Aorta (tissue), 5 donors: ENCODE results near the gene ZNF521. TPM values are rescaled to one million over a fixed set of nuclear protein-coding genes. Genes with fewer than 3 reads are reported as not detected.

ENCODE experiments used
- ATAC-seq: fragments of 200-7000 bp; cut with Tn5 transposase; one replicate; pipeline ENCODE4 v1.9.1; 2022; ENCODE audit warnings: moderate library complexity; ENCODE audit not compliant: low FRiP score
- DNase-seq, 2 donors: peaks; one replicate each; pipeline ENCODE4 v3.0.0-alpha.2; 2020
- H3K27ac ChIP-seq, 2 donors: one replicate each; pipeline ENCODE4 v1.5.1; 2013; ENCODE audit warnings: low read length in 2 of 2, mild to moderate bottlenecking in 2 of 2, moderate library complexity in 2 of 2, control low read depth in 1 of 2, inconsistent platforms in 1 of 2, low read depth in 1 of 2
- H3K27me3 ChIP-seq, 2 donors: one replicate each; pipeline ENCODE4 v1.6.1; 2013; ENCODE audit warnings: control low read depth in 1 of 2, low read length in 1 of 2, mild to moderate bottlenecking in 1 of 2, moderate library complexity in 1 of 2; ENCODE audit not compliant: insufficient read depth in 2 of 2, control insufficient read depth in 1 of 2
- H3K36me3 ChIP-seq, 2 donors: one replicate each; pipeline ENCODE4 v1.6.1; 2013; ENCODE audit warnings: control low read depth in 1 of 2, low read length in 1 of 2, mild to moderate bottlenecking in 1 of 2; ENCODE audit not compliant: insufficient read depth in 2 of 2, control insufficient read depth in 1 of 2
- H3K4me1 ChIP-seq, 2 donors: one replicate each; pipeline ENCODE4 v1.6.1; 2013; ENCODE audit warnings: low read length in 2 of 2, control low read depth in 1 of 2, mild to moderate bottlenecking in 1 of 2, moderate library complexity in 1 of 2; ENCODE audit not compliant: insufficient read depth in 2 of 2, control insufficient read depth in 1 of 2
- H3K4me3 ChIP-seq, 2 donors: one replicate each; pipeline ENCODE4 v1.5.1; 2013; ENCODE audit warnings: low read length in 2 of 2, control low read depth in 1 of 2, mild to moderate bottlenecking in 1 of 2
- H3K9me3 ChIP-seq: one replicate; pipeline ENCODE4 v1.6.1; 2013; ENCODE audit warnings: mild to moderate bottlenecking, low read length; ENCODE audit not compliant: control insufficient read depth
- WGBS, 2 donors: extraction: QIAGEN DNeasy Blood & Tissue Kit; methylation state at CpG; one replicate each; pipeline ENCODE4 v1.1.7; 2013; 5-methylcytosine and 5-hydroxymethylcytosine counted together
- intact Hi-C, 2 donors: fragments of 100-400 bp; cut with DNase I; formaldehyde crosslinking; loops; one replicate each; pipeline versions ENCODE4 v1.14.2 to v1.15.0; 2022
- polyA plus RNA-seq, 2 donors: library from polyadenylated mRNA; stranded (reverse); fragments of 200-250 nt; gene quantifications; one replicate each; pipeline ENCODE4 v1.2.3, GENCODE V29; 2013
- total RNA-seq, 2 donors: library from RNA; stranded (reverse); fragmentation: NEBNext Ultra II Directional; extraction: Animal tissue kit (Norgen Biotek cat#: 25700); gene quantifications; one replicate each; pipeline ENCODE4 v1.2.1, GENCODE V29; 2021
- donor health status: healthy with polysubstance abuse.
- donor health status: Bipolar disorder and iron deficiency.
- donor health status: DM: no; HTN: no; CAD: no.
- donor health status: DM: no; HTN: no; CAD: no.
- donor health status: DM: yes; HTN: yes; CAD: no.

The ZNF521 gene
- total and polyA plus RNA-seq, 4 donors: 0.84 to 88.7 (median 14.6) TPM

DNA sequence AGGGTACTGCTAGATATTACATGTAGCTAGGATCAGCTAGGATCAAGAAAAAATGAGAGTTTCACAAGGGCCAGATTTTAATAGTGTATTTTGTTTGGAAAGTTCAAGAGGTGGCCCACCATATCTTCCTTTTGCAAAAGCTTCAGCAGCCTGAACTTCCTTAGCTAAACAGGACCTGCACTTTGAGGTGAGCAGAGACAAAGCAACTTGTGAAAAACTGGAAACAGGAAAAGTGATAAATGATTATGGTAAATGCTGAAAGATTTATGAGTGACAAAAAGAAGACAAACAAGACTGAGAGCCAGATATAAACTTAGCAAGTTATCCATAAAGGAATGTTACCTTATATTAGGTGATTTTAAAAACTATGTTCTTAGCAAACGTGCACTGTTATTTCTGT is 123.6 kb downstream of the ZNF521 start:
- no peak overlapping the region for H3K27ac ChIP-seq
- ATAC-seq: no peak

DNA sequence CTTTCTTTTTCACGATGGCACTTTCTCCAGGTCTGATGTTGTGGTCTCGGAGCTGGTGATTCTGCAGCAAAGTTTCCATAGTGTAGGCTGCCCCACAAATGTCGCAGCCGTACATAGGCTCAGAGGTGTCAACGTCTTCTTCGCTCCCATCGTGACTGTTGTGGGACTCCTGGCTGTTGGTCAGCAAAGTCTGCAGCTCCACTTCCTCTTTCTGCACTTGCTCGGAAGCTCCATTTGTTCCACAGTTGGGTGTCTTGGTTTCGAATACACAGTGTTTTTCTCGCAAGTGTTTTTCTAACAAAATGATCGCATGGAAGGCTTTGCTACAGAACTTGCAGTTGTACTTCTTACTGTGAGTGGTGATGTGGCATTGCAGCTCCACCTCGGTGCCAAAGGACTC is 126.8 kb downstream of the ZNF521 start:
- no peaks in the 10 kb centered on the region for H3K36me3 ChIP-seq
- WGBS, 2 donors: 89 to 90% methylated on average over 12 of the region's 12 CpGs
- intact Hi-C loops: no loop called here
- H3K27me3 ChIP-seq: no peaks in the 10 kb centered on the region
- H3K9me3 ChIP-seq: no peaks in the 10 kb centered on the region
- DNase-seq: no peak
- no peak overlapping the region for H3K4me3 ChIP-seq
- ATAC-seq: no peak
- no peak overlapping the region for H3K27ac ChIP-seq
- peaks cover 0 to 3% of the 10 kb centered on the region in 2 donors for H3K4me1 ChIP-seq

More for the DNA sequence above, 123.6 kb downstream of the ZNF521 start:
- intact Hi-C loops: no loop called here
- H3K36me3 ChIP-seq: no peaks in the 10 kb centered on the region
- H3K9me3 ChIP-seq: no peaks in the 10 kb centered on the region
- WGBS, 2 donors: 89 to 93% methylated on average over 1 of the region's 1 CpG
- H3K4me1 ChIP-seq: peaks cover 3 to 4% of the 10 kb centered on the region in 2 donors
- H3K27me3 ChIP-seq: no peaks in the 10 kb centered on the region
- no peak for DNase-seq
- no peak overlapping the region for H3K4me3 ChIP-seq

DNA sequence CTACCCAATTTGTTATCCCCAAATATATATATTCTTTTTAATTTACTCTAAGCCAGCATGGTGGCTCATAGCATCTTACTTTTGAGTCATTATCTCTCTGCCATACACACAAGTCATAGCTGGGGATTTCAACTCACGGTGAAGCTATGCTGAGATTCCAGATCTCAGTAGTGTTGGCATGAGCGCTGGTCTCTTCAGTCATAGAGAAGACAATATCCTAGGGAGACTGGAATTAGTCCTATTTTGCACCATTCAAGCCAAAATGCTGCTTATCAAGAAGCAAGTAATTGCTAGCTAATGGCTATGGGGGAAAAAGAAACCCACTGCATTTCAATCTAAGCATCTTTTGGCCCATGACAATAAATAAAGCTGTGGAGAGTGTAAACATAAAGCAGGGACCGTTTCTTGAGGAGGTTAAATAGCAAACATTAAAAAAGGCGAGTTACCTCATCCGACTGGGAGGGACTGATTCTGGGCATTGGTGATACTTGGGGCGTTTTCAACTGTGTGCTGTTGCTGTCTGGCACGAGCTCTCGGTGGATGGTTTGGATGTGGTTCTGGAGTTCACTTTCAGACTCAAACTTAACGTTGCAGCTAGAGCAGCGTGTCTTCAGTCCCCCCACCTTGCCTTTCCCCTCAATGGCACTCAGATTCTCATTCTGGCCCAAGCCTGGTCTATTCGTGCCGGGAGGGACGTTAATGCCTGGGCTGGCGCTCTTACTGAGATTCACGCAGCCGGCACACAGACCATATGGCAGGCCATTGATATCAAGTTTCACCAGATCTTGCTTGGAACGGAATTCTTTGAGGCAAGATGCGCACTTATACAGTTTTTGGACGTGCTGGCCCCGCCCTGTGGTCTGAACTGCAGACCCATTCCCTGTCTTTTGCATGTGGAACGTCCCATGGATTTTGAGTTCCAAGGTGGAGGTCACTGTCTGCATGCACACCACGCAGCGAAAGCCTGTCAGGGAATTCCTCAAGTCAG is 127.8 kb downstream of the ZNF521 start:
- Histone ChIP-seq H3K27me3 (no peaks in the 10 kb centered on the region), H3K36me3 (no peaks in the 10 kb centered on the region), H3K4me3 (no peak overlapping the region), H3K27ac (no peak overlapping the region), H3K4me1 (no peaks in the 10 kb centered on the region), H3K9me3 (no peaks in the 10 kb centered on the region)
- WGBS, 2 donors: 86 to 88% methylated on average over 23 of the region's 23 CpGs
- intact Hi-C loops: no loop called here
- peak; percentile 58 for ATAC-seq
- peak in 1 of 2 donors; percentile 56 for DNase-seq

DNA sequence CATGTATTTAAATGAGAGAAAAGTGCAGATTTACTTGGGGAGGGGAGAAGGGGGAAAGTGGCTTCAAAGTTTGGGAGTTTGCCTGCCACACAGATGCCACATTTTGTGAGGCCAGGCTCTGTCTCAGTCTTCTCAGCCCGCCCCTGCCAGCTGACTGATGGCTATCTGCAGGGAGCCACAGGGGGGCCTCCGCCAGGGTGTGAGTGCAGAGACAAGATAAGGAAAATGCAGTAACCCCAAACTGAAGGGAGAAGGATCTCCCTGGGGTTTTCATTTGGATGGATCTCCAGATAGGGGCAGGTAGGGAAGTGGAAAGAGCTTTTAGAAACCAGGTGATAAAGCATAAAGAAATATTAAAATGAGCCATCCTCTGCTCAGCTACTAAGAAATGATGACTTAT is 128.8 kb downstream of the ZNF521 start:
- ATAC-seq: no peak
- H3K4me1 ChIP-seq: no peaks in the 10 kb centered on the region
- intact Hi-C loops: no loop called here
- no peak overlapping the region for H3K27ac ChIP-seq
- H3K27me3 ChIP-seq: no peaks in the 10 kb centered on the region
- no peaks in the 10 kb centered on the region for H3K9me3 ChIP-seq
- no peak for DNase-seq
- H3K36me3 ChIP-seq: no peaks in the 10 kb centered on the region
- H3K4me3 ChIP-seq: no peak overlapping the region
- WGBS, 2 donors: 83 to 89% methylated on average over 2 of the region's 2 CpGs

DNA sequence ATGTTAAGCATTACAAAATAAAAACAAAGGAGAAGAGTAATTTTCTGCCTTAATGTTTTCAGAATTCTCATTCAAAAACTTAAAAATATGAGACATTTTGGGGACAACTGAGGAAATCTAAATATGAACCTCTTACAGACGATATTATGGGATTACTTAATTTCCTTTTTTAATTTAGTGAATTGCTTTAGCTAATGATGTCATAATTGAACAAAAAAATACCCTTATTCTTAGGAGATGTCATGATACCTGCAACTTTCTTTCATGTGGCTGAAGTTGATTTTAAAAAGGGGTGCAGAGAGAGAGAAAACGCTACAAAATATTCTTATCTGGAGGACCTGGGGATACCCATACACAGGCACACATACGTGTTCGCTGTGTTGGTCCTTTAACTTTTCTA is 129.3 kb downstream of the ZNF521 start:
- ATAC-seq: no peak
- intact Hi-C loops: no loop called here
- WGBS, 2 donors: 91 to 93% methylated on average over 4 of the region's 4 CpGs

DNA sequence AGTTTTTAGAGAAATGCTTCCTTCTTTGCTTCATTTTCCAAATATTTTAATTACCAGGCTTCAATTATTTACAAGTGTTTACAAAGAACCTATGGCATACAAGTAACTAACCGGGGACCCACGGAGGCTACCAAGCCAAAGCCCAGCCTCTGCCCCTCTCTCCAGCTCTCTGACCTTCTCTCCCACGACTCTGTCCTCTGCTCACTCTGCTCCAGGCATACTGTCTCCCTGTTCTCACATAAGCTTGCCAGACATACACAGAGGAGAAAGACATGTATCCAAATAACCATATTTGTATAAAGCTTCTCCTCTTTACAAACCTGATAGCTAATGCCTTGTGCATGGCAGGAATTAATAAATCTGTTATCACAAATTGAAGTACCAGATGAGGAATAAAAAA is 141.3 kb downstream of the ZNF521 start:
- H3K36me3 ChIP-seq: no peaks in the 10 kb centered on the region
- H3K27ac ChIP-seq: no peak overlapping the region
- DNase-seq (no peak), ATAC-seq (no peak)
- H3K27me3 ChIP-seq: no peaks in the 10 kb centered on the region
- intact Hi-C loops: no loop called here
- WGBS, 2 donors: 75 to 76% methylated on average over 3 of the region's 3 CpGs
- no peaks in the 10 kb centered on the region for H3K9me3 ChIP-seq
- no peaks in the 10 kb centered on the region for H3K4me1 ChIP-seq
- H3K4me3 ChIP-seq: no peak overlapping the region

More for the DNA sequence above, 129.3 kb downstream of the ZNF521 start:
- H3K27me3 ChIP-seq: no peaks in the 10 kb centered on the region
- H3K27ac ChIP-seq: no peak overlapping the region
- no peaks in the 10 kb centered on the region for H3K4me1 ChIP-seq
- no peaks in the 10 kb centered on the region for H3K9me3 ChIP-seq
- H3K4me3 ChIP-seq: no peak overlapping the region
- DNase-seq: no peak
- no peaks in the 10 kb centered on the region for H3K36me3 ChIP-seq

DNA sequence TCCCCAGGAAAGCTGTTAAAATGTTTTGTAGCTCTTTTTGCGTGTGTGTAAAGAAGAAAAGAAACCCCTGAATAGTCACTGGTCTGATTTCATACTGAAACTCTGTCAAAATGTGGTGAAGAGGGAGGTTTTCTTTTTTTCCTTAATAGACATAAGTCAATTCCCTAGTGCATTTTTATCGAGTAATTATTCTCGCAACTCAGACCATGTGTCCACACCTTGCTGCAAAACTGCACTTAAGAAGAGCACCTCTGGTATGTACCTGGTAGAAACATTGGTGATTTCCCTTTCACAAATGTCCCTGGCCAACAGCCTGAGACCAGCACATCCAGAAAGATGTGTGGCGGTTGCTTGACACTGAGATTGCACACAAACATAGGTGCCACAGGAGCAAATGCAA is 159.9 kb downstream of the ZNF521 start:
- WGBS, 2 donors: 71 to 76% methylated on average over 4 of the region's 4 CpGs
- H3K4me1 ChIP-seq: no peaks in the 10 kb centered on the region
- no peak overlapping the region for H3K4me3 ChIP-seq
- DNase-seq: no peak
- ATAC-seq: no peak
- no peaks in the 10 kb centered on the region for H3K9me3 ChIP-seq
- no peak overlapping the region for H3K27ac ChIP-seq
- intact Hi-C loops: no loop called here
- no peaks in the 10 kb centered on the region for H3K27me3 ChIP-seq
- no peaks in the 10 kb centered on the region for H3K36me3 ChIP-seq

DNA sequence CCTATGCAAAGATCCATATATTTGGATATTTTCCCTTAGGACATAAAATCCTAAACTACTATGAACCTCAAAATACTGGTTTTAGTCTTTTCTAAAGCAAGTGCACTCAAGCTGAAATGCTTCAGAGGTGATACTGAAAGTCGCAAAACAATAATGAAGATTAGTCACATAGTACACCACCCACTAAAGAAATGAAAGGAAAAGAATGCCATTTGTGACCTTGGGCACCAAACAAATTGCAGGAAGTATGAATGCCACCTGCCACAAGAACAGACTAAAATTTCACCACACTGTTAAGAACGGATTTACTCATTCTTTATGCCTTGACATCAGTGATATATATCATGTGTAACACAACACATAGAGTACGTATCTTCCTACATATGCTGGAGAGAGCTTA is 161.5 kb downstream of the ZNF521 start:
- Histone ChIP-seq H3K36me3 (no peaks in the 10 kb centered on the region), H3K4me3 (no peak overlapping the region), H3K4me1 (no peaks in the 10 kb centered on the region), H3K27me3 (no peaks in the 10 kb centered on the region), H3K27ac (no peak overlapping the region), H3K9me3 (no peaks in the 10 kb centered on the region)
- intact Hi-C loops: no loop called here
- no peak for DNase-seq
- WGBS, 2 donors: 78 to 81% methylated on average over 3 of the region's 3 CpGs
- no peak for ATAC-seq
